Suppressor macrophage treated with lipopolysaccharide for 1 hour (primary cell): ENCODE data around the gene MEX3A.
"Not testable (repeated sequence)": the region's sequence is repeated elsewhere in the genome, so short reads cannot be mapped to it uniquely, and the experiment has no call there.

Experiments used
- DNase-seq, 3 donors: peaks; one replicate each; pipeline ENCODE4 v3.0.0-alpha.2; 2020 to 2022

MEX3A gene

GRCh38 chr1:156054500-156055280 is 27.6 kb downstream of the MEX3A start, which contains the start of gene LAMTOR2:
Gene LAMTOR2, plus strand, starts transcription at chr1:156054782. Its CDS starts 108 bp downstream, at chr1:156054890.
- DNase-seq: peak; percentile 98 to 99 (median 99)

- peak; percentile 88 to 97 (median 93) for DNase-seq
Observed at GRCh38 chr1:156053768-156054499, 28.3 kb downstream of the MEX3A start, which contains the start of gene UBQLN4. Gene UBQLN4, minus strand, starts transcription at chr1:156053798. Its CDS starts 97 bp downstream, at chr1:156053701.

GRCh38 chr1:156052862-156053767 is 29.1 kb downstream of the MEX3A start:
- DNase-seq: peak; percentile 78 to 79 (median 79)

- DNase-seq: no peak
Observed at GRCh38 chr1:156051011-156051725, 31.1 kb downstream of the MEX3A start.

GRCh38 chr1:156050376-156050775 is 31.9 kb downstream of the MEX3A start:
- no peak for DNase-seq

- DNase-seq: no peak
Observed at GRCh38 chr1:156048663-156049258, 33.5 kb downstream of the MEX3A start.

GRCh38 chr1:156045076-156045475 is 37.2 kb downstream of the MEX3A start:
- no peak for DNase-seq

GRCh38 chr1:156042828-156043227 is 39.4 kb downstream of the MEX3A start:
- no peak for DNase-seq

- not testable (repeated sequence) for DNase-seq
Observed at GRCh38 chr1:156034991-156035390, 47.3 kb downstream of the MEX3A start.

- peak in 1 of 3 donors; percentile 6 for DNase-seq
Observed at GRCh38 chr1:156033011-156033410, 49.3 kb downstream of the MEX3A start.

- DNase-seq: no peak
Observed at GRCh38 chr1:156026588-156026987, 55.7 kb downstream of the MEX3A start.

- DNase-seq: peak; percentile 55 to 72 (median 57)
Observed at GRCh38 chr1:156025876-156026275, 56.4 kb downstream of the MEX3A start.

GRCh38 chr1:156024801-156025200 is 57.5 kb downstream of the MEX3A start:
- DNase-seq: no peak
